ENCODE results near the gene MAS1.
"Not testable (repeated sequence)": the region's sequence is repeated elsewhere in the genome, so short reads cannot be mapped to it uniquely, and the experiment has no call there.

The MAS1 gene

GRCh38 chr6:159890792-159891191 is at the start of gene MAS1:
TSS of gene MAS1 (plus strand) at chr6:159890988. CDS start at chr6:159906956, 15,968 bp downstream.
- DNase-seq (ENCODE audit: low read depth in 3 of 3), result no peak

DNA sequence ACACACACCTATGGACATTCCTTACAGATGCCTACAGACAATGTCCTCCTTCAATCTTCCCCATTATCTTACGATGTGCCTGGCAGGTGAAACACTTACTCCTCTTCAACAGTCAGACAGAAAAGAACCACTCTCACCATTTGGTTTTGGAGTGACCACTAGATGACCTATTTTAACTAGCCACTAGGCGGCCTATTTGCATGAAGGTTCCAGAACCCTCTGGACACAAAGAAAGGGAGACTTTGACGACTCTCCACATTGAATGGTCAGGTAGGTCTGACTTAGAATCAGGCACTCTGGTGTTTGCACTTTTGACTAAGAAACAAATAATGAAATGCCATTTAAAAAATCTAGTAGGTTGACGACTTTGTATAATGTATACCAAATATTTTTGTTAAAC is 48.8 kb upstream of the MAS1 start:
- DNase-seq (ENCODE audit: low read depth in 3 of 3), result no peak

DNA sequence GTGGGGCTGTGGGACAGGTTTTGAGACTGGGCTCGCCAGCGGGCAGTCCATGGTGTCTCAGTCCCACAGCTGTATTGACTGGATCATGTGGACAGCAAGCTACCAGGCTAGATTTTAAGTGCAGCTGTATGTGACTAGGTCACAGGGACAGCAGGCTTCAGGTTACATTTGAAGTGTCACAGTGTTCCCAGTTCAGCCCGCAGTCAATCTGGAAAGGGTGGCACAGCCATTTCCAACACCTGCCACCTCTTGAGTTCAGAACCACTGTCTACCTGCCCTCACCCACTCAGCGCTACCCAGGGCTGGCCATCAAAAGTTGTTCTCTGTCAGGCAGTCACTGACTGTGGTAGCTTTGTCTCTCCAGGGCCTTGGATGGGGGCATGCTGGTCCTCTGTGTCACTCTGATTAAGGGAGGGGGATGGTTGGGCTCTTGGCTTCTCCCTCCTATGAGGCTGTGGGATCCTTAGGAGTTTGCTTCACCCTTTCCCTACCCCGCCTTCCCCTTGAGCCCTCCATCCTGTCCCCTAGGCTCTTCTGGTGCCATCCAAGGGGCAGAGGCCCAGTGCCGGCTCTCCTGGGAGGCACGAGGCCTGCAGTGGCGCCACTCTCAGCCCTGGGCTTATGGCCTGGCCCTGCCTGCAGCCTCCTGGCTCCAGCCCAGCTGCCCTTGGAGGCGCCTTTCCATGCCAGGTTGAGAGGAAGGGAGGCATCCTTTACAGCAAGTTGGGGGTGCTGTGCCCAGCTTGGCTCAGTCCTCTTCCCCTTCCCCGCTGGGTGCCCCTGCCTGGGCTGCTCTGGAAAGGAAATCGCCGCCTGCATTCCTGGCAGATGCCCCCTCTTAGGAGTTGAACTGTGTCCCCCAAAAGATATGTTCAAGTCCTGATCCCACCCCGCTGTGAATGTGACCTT is 45.8 kb upstream of the MAS1 start:
- DNase-seq (ENCODE audit: low read depth in 3 of 3), result no peak

DNA sequence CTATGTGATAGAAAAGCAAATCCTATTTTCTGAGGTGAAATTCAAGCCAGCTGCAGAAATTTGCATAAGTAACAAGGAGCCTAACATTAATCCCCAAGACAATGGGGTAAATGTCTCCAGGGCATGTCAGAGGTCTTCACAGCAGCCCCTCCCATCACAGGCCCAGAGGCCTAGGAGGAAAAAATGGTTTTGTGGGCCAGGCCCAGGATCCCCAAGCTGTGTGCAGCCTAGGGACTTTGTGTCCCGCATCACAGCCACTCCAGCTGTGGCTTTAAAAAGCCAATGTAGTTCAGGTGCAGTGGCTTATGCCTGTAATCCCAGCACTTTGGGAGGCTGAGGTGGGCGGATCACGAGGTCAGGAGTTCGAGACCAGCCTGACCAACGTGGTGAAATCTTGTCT is 42.2 kb upstream of the MAS1 start:
- not testable (repeated sequence) for DNase-seq (ENCODE audit: low read depth in 3 of 3)

GRCh38 chr6:159849851-159850250 is 40.9 kb upstream of the MAS1 start:
- DNase-seq (ENCODE audit: low read depth in 3 of 3), result not testable (repeated sequence)

GRCh38 chr6:159852877-159853276 is 37.9 kb upstream of the MAS1 start:
- DNase-seq (ENCODE audit: low read depth in 3 of 3), result no peak

- no peak for DNase-seq (ENCODE audit: low read depth in 3 of 3)
Observed at GRCh38 chr6:159853754-159854153, 37.0 kb upstream of the MAS1 start.

DNA sequence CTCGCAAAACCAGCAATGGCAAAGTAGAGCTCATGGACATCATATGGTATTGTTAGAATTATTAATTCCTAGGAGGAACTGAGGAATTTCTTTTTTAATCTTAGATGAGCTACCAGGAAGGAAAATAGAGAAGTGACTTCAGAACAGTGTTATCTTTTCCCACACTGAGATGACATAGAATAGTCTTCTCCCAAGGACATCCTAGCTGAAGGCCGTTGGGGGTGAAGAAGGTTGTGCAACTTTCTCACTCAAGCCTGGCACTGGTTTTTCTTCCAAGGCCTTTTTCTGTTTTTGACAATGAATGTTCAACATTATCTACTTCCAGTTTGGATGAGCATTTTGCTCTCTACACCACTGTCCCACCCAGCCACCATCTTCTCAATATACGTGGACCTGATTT is 35.8 kb upstream of the MAS1 start:
- DNase-seq (ENCODE audit: low read depth in 3 of 3), result no peak

- DNase-seq (ENCODE audit: low read depth in 3 of 3), result no peak
Observed at GRCh38 chr6:159858259-159858658, 32.5 kb upstream of the MAS1 start.

DNA sequence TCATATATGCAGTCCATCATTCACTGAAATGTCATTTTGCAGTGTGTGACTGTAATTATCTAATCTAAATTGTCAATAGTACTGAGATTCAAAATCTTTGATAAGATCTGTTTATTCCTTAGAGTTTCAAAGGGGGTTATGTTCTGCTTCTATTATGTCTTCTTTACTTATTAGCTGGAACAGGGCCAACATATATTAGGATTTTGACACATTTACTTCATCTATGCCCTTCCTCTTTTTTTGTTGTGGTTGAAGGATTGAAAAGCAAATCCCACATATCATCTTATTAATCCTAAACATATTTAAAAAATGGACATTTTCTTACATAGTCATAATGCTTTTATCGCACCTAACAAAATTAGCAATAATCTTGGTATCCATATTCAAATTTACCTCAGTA is 30.3 kb upstream of the MAS1 start:
- no peak for DNase-seq (ENCODE audit: low read depth in 3 of 3)

GRCh38 chr6:159862103-159862502 is 28.7 kb upstream of the MAS1 start:
- no peak for DNase-seq (ENCODE audit: low read depth in 3 of 3)

DNA sequence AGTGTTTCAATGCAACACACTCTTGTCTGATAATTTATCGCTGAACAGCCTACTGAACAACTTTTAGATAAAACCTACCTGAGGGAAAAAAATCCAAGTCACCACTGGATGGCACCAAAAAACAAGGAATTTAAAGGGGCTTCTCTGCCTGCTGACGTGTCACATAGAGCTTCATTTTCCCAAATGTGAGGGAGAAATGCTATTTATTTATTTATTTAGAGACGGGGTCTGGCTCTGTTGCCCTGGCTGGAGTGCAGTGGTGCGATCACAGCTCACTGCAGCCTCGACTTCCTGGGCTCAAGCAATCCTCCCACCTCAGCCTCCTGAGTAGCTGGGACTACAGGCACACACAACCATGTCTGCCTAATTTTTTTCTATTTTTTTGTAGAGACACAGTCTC is 27.4 kb upstream of the MAS1 start:
- peak in 1 of 3 donors; percentile 16 for DNase-seq (ENCODE audit: low read depth in 3 of 3)

DNA sequence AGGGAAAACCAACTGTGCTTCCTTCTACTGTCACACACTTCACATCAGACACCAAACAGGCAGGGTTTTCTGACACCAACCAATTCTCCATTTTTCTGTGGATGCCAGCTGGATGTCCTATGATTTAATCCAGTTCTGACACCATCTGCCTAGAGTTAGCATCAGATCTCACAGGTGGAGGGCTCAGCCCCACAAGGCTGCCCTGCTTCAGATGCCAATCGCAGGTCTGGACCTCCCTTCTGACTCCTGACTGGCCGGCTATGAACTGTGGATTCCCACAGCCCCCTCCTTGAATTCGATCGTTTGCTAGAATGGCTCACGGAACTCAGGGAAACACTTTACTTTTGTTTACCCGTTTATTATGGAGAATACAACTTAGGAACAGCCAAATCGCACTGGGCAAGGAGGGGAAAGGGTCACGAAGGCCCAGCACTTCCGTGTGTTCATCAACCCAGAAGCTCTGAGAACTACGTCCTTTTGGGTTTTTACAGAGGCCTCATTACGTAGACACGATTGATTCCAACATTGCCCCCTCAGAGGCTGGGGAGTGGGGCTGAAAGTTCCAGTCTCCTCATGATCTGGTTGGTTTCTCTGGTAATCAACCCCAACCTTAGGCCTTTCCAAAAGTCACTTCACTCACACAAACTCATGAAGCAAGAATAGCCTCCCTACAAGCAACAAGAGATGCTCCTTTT is 25.4 kb upstream of the MAS1 start:
- no peak for DNase-seq (ENCODE audit: low read depth in 3 of 3)

DNA sequence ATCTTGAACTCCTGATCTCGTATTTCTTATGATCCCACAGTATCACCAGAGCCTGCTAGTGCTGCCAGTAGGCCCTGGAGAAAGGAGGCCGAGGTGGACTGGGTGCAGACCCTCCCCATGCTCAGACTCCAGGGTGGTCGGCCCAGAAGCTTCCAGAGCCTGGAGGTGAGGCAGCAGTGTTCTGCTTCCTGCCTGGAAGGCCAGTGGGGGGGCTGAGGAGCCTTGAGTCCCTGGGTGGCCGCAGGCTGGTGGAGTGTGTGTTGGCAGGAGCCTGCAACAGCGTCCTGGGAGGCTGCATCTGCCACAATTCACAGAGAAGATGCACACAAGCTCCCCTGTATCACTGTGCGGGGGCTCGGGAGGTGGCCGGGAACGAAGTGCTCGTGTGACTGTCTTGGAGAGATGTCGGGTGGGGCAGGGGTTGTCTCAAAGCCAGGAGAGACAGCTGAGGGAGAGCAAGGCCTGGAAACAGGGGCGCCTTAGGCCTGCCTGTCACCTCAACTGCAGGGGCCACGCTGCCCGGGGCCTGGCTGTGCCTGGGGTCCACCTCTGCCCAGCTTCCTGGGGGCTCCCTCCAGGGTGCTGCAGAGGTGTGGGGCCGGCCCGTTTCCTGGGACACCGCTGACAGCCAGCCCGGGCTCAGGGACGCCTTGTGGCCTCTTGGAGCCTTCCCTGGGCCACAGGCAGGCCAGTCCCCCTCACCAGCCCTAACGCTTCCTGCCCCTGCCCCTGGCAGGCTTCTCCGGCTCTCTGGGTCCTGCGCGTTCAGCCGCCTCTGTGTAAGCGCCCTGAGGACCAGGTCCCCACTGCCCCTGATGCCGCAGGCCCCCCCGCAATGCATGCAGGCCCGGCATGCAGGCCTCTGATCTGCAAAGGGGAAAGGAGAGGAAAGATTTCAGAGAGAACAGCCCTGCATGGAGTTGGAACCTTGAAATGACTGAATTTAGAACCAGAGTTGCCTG is 24.2 kb upstream of the MAS1 start:
- no peak for DNase-seq (ENCODE audit: low read depth in 3 of 3)

- DNase-seq (ENCODE audit: low read depth in 3 of 3), result no peak
Observed at GRCh38 chr6:159871241-159871640, 19.5 kb upstream of the MAS1 start.

- DNase-seq (ENCODE audit: low read depth in 3 of 3), result no peak
Observed at GRCh38 chr6:159871906-159872305, 18.9 kb upstream of the MAS1 start.

DNA sequence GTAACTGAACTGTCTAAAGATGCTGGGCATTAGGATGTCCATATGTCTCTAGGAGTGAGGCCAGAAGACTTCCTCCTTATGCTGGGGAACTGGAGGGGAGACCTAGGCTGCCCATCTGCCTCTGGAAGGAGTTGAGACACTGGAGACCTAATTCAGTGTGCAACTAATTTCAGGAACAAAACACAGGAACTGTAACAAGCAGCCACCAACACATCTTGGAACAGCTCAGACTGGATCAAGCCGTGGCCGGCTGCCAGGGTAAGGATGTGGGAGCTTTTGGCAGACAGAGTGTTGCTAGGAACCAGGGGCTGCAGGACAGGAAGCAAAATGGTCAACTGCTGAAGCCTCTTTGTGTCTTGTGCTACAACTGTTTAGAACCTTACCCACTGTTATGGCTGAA is 16.4 kb upstream of the MAS1 start:
- no peak for DNase-seq (ENCODE audit: low read depth in 3 of 3)

DNA sequence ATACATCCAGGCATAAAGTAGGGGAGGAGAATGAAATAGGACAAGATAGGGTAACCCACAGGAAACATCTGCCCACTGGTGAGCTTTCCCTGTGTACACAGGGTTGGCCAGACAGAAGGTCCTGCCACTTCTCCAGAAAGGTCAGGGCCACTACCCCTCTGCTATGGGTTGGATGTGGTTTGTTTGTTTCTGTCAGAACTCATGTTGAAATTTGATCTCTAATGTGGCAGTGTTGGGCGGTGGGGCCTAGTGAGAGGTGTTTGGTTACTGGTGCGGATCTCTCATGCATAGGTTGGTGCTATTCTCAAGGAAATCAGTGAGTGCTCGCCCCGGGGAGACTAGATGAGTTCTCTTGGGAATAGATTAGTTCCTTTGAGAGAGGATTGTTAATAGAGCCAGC is 15.6 kb upstream of the MAS1 start:
- DNase-seq (ENCODE audit: low read depth in 3 of 3), result no peak

DNA sequence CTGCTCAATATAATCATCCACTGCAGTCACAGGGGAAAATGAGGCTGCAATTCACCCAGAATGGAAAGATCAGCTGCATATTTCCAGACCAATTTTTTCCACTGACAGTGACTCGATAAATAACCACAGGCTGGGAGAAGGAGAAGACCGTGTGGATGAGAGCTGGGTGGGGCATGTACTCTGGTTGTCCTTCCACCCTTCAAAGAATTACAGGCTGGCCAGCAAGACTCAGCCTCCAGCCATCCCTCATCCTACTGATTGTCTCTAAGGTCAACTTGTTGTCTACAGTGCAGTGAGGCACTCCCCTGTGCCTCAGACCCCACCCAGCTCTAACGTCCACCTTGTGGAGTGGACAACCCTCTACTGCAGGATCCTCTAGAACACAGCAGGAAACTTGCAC is 14.5 kb upstream of the MAS1 start:
- no peak for DNase-seq (ENCODE audit: low read depth in 3 of 3)

GRCh38 chr6:159877256-159877808 is 13.5 kb upstream of the MAS1 start:
- DNase-seq (ENCODE audit: low read depth in 3 of 3), result no peak

DNA sequence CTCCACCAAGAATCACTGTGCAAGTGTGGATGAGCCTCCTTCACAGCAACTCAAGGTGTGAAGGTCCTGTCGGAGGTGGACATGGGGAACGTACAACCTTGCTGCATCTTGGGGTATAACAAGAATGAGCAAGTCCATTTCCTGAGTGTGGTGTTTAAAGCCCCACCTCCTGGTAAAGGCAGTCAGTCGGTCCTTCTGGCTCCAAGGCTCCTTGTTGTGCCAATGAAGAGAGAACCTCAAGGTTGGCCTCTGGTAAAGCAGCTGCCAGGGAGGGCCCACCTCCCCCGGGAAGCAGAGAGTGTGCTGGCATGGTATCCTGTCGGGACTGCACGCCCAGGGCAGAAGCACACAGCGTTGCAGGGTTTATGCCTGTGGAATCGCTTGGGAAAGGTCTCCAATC is 12.4 kb upstream of the MAS1 start:
- no peak for DNase-seq (ENCODE audit: low read depth in 3 of 3)

DNA sequence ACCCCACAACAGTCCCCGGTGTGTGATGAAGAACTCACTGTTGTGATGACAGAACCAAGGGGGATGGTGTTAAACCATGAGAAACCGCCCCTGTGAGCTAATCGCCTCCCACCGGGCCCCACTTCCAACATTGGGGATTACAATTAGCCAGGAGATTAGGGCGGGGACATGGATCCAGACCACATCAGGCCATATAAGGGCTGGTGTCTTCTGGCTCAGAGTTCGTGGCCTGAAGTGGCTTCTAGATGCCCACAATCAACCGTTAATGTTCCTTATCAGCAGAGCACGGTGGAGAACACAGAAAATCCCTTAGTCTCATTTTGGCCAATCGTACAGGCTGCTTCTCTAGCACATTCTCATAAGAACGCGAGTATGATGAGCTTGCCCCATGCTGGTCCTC is 10.9 kb upstream of the MAS1 start:
- no peak for DNase-seq (ENCODE audit: low read depth in 3 of 3)
